Measurements from ENCODE around the gene CTNNB1.

Gene CTNNB1

GRCh38 chr3:41222012-41222411 is 22.7 kb downstream of the CTNNB1 start:
- no peak for TF ChIP-seq CTCF (IDR thresholded peaks at IDR 0.05; ENCODE audit: low read depth, low read length)
- no peak for DNase-seq (ENCODE audit: low read depth in 2 of 2)
- H3K4me3 ChIP-seq (replicated peaks in 1 of 2; ENCODE audit: low read depth in 2 of 2, low read length in 2 of 2): no peak overlapping the region

GRCh38 chr3:41222501-41222900 is 23.2 kb downstream of the CTNNB1 start:
- H3K4me3 ChIP-seq (replicated peaks in 1 of 2; ENCODE audit: low read depth in 2 of 2, low read length in 2 of 2): no peak overlapping the region
- TF ChIP-seq CTCF (IDR thresholded peaks at IDR 0.05; ENCODE audit: low read depth, low read length): no peak
- peak; percentile 24 to 61 for DNase-seq (ENCODE audit: low read depth in 2 of 2)

GRCh38 chr3:41223078-41223477 is 23.8 kb downstream of the CTNNB1 start:
- no peak overlapping the region for H3K4me3 ChIP-seq (replicated peaks in 1 of 2; ENCODE audit: low read depth in 2 of 2, low read length in 2 of 2)
- TF ChIP-seq CTCF (IDR thresholded peaks at IDR 0.05; ENCODE audit: low read depth, low read length): no peak
- DNase-seq (ENCODE audit: low read depth in 2 of 2): no peak

- no peak for TF ChIP-seq CTCF (IDR thresholded peaks at IDR 0.05; ENCODE audit: low read depth, low read length)
- no peak for DNase-seq (ENCODE audit: low read depth in 2 of 2)
These were observed 24.4 kb downstream of the CTNNB1 start for GRCh38 chr3:41223691-41224090.

GRCh38 chr3:41224120-41224806 is 25.0 kb downstream of the CTNNB1 start:
- no peak overlapping the region for H3K4me3 ChIP-seq (replicated peaks in 1 of 2; ENCODE audit: low read depth in 2 of 2, low read length in 2 of 2)
- peak; percentile 91 to 96 for DNase-seq (ENCODE audit: low read depth in 2 of 2)
- peak; percentile 6 for TF ChIP-seq CTCF (IDR thresholded peaks at IDR 0.05; ENCODE audit: low read depth, low read length)

More at GRCh38 chr3:41223691-41224090, 24.4 kb downstream of the CTNNB1 start:
- H3K4me3 ChIP-seq (replicated peaks in 1 of 2; ENCODE audit: low read depth in 2 of 2, low read length in 2 of 2): no peak overlapping the region

- H3K4me3 ChIP-seq (replicated peaks in 1 of 2; ENCODE audit: low read depth in 2 of 2, low read length in 2 of 2): no peak overlapping the region
- no peak for TF ChIP-seq CTCF (IDR thresholded peaks at IDR 0.05; ENCODE audit: low read depth, low read length)
- peak; percentile 18 to 64 for DNase-seq (ENCODE audit: low read depth in 2 of 2)
These were observed 35.8 kb downstream of the CTNNB1 start for GRCh38 chr3:41234823-41235721.

Measured in cardiac fibroblast (primary cell).